Fibroblast of pulmonary artery (primary cell): ENCODE results near the gene TAPT1.

Source experiments
- DNase-seq: peaks from one replicate; pipeline ENCODE4 v3.0.0-alpha.2; 2010; ENCODE audit warnings: low read depth
- H3K4me3 ChIP-seq: replicated peaks from 2 replicates; pipeline ENCODE4 v1.5.1; 2011; ENCODE audit warnings: low read depth, mild to moderate bottlenecking, control low read depth, low read length, moderate library complexity
- TF ChIP-seq, protein P1 (sequence below): IDR thresholded peaks from 2 replicates; pipeline ENCODE4 v1.5.1; 2011; ENCODE audit warnings: mild to moderate bottlenecking, control low read depth, low read length, inconsistent platforms; ENCODE audit errors: missing control alignments

The TAPT1 gene

DNA sequence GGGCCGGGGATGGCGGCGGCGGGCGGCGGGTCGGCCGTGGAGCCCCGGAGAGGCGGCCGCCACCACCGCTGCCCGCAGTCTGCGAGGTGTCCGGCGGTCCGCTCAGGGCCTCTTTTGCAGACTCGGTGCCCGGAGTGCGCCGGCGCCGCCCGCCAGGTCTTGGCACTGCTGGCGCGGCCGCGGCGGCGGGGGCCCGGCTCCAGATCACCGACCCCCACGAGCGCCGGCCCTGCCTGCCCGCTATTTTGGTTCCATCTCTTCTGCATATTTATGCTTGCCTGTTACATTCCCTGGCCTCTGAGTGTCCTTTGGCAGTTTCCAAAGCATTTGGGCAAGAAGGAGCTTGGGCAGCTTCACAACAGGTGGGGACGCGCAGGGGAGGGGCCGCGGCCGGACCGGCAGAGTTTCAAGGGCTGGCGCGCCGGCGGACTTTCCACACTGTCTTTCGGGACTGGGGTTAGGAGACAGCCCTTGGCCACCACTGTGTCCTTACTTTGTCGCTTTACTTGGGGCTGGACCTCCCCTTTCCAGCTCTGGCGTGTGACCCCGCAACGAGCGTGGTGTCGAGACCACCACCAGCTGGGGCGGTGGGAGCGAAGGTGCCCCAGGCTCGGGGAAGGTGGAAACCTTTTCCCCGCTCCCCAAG is 668 bp upstream of the TAPT1 start:
- H3K4me3 ChIP-seq: peak overlapping the region; percentile 74
- no peak for DNase-seq
- TF ChIP-seq, protein P1, sequence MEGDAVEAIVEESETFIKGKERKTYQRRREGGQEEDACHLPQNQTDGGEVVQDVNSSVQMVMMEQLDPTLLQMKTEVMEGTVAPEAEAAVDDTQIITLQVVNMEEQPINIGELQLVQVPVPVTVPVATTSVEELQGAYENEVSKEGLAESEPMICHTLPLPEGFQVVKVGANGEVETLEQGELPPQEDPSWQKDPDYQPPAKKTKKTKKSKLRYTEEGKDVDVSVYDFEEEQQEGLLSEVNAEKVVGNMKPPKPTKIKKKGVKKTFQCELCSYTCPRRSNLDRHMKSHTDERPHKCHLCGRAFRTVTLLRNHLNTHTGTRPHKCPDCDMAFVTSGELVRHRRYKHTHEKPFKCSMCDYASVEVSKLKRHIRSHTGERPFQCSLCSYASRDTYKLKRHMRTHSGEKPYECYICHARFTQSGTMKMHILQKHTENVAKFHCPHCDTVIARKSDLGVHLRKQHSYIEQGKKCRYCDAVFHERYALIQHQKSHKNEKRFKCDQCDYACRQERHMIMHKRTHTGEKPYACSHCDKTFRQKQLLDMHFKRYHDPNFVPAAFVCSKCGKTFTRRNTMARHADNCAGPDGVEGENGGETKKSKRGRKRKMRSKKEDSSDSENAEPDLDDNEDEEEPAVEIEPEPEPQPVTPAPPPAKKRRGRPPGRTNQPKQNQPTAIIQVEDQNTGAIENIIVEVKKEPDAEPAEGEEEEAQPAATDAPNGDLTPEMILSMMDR: no peak

DNA sequence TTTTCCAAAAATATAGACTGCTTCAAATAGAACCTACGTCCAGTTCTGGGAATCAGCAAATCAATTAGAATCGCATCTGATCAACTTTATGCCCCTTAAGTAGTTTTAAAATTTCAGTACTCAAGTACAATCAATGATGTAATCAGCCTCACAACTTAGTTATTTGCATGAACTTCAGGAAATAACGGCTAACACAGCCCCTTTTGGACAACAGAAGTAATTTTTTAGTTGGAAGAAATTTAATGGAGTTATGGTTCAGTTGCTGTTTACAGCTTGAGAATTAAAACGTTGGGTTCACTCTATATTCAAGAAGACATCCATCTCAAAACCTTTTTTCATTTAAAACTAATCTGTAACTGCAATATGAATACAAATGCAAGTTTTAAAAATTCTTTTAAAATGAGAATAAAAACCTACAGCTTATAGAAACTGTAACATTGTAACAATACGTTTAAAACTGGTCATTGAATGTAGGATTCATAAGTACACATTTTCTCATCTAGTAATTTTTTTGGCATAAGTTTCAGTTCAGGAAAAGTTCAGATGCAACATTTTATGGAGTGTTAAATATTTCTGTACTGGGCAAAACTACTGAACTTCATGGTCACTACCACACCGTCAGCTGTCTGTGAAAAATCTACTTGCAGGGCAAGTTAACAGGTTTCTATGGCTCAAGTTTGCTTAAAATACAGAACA is 956 bp downstream of the TAPT1 start:
- DNase-seq: peak; percentile 49
- peak overlapping the region; percentile 74 for H3K4me3 ChIP-seq
- TF ChIP-seq, protein P1: no peak

DNA sequence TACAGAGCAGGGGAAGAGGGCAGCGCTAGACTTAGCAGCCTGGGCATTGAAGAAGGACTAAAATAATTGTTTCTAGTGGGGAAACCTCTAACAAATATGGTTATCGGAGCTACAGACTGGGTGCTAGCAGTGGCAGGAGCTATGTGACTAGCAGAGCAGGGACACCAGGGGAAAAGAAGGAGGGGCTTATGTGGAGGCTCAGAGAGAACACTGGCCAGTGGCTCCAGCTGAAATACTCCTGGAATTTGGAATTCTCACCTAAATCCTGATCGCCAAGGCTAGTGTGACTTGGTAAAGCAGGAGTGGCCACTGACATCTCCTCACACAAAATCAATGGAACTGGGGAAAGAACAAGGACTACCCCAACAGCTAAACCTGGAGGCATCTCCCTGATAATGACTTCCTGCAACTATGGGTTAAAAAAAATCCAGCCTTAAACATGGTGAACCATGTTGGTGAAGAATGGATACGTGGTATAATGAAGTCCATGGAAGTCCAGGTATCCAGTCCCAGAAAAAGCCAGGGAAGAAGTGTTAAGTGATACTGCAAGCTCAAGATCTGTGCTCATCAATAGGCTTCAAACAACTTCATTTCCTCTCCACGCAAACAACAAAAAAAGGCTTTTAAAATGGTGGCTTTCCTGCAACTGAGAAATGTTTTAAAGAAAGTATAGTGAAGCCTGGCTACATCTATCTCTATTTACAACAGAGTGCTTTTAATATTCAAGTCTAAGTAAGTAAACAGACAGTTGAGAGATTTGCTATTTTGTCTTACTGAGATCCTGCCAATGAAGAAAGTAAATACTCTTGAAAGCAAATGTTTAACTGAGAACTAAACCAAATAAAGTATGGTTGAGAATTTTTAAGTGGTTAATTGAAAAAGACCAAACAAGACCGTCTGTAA is 1.8 kb downstream of the TAPT1 start:
- no peak for DNase-seq
- TF ChIP-seq, protein P1: no peak
- H3K4me3 ChIP-seq: peak overlapping the region; percentile 74

DNA sequence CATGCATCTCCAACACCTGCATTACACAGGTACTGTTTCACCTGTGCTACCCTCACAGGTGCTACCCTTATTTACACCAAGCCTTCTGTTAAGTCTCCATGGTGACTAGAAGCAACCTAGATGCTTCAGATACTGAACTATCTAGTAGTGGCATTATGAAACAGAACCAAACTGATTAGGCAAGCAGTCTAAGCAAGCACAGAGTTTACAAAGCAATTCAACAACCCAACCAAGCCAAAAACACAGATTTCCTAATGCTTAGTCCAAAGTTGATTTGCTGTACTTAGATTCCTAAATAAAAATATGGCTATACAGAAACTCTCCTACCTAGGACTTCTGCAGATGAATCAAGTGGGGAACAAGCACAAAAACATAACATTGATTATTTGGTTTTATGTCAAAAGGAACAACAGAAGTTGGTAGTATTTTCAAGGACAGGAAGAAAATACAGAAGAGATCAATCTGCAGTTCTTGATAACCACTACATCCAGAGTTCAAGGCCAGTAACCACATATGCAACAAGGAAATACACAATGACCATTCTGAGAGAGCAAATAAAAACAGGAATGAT is 3.2 kb downstream of the TAPT1 start:
- TF ChIP-seq, protein P1: no peak
- H3K4me3 ChIP-seq: no peak overlapping the region
- DNase-seq: no peak

DNA sequence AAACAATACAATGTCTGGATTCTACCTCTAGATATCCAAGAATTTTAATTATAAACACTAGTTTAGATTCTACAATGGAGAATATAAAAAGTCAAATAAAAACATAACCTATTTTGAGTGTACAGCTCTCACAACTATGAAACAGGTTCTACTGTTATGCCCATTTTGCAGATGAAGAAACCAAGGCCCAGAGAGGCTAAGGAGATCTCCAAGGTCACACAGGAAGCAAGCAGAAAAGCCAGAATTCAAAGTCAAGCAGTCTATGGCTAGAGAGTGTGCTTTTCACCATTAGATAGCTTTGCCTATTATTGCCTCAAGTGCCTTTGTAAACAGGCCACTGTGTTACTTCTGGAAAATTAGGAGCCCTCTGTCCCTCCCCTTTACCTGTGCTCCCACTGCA is 7.3 kb downstream of the TAPT1 start:
- TF ChIP-seq, protein P1: no peak
- DNase-seq: no peak
- H3K4me3 ChIP-seq: no peak overlapping the region

DNA sequence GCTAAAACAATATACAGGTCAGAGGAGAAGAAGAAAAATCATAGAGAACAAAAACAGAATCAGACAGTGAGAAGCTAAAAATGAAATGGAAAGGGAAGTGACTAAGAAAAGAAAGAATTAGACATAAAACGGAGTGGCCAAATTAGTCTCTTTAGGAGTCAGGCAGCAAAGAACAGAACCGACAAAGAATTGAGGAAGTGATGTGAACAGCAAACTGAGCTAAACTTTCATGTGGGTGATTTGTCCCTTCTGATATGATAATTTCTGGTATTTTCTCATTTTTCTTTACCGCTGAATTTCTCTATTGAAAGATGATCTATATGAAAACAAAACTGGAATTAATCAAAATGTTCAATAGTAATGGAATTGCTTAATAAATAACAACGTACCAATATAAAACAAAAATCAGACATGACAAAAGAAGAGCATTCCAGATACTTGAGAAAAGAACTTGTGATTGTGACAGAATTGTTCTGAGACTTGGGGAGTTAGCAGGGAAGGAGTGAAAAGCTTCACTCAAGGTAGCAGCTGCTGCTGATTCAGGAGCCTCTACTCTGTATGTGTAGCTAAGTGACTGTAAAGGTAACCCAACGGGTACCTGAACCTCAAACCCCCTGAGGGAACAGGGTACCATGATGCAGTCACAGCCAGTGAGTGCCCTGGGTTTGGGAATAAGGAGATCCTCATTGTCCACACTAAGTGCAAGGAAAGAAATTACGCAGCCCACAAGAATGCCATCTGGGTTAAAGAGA is 8.8 kb downstream of the TAPT1 start:
- TF ChIP-seq, protein P1: no peak
- no peak for DNase-seq
- no peak overlapping the region for H3K4me3 ChIP-seq
